ENCODE data around the gene TOM1.

The TOM1 gene

DNA sequence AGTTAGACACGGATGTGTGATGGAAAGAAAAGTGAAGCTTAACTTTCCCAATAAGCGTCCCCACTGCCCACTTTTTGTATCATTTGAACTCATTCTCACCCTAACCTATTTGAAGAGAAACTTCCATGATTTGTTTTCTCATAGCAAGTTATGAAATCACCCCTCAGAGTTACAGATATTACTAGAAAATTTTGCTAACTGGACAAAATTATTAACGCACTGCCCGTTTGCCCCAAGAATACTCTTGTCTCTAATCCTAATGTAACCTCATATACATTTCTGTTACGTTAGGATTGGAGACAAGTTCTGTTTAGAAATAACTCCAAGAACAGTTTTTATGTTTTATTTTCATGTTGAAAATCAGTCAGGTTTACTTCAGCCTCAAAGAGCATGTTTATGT lies 25.5 kb downstream of the TOM1 start:
- no peak for DNase-seq

DNA sequence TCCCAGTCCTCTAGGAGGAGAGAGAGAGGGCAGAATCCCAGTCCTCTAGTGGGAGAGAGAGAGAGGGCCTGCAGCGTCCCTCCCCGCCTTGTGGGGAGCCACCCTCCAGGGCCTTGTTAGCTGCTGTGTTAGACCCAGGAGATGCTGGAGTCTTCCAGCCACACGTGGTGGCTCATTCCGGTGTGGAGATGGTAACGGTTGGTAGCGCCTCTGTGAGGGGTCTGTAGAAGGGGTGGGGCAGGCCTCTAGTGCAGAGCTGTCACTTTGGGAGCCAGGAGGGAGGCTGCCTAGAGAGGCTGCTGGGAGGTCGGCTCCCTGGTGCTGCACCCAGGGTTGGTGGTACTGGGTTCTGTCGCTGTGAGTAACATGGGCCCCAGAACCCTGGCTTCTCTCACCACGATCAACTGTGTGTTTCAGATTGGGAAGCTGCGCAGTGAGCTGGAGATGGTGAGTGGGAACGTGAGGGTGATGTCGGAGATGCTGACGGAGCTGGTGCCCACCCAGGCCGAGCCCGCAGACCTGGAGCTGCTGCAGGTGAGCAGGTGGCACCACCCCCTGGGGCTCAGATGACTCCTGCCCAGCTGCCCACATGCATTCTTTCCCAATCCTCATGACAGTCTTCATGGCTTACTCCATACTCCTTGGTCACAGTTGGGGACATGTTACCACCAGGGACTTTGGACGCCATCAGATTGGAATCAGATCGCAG lies 27.3 kb downstream of the TOM1 start:
- DNase-seq, result no peak

- no peak for DNase-seq
These were observed 28.2 kb downstream of the TOM1 start for GRCh38 chr22:35327690-35328471.

DNA sequence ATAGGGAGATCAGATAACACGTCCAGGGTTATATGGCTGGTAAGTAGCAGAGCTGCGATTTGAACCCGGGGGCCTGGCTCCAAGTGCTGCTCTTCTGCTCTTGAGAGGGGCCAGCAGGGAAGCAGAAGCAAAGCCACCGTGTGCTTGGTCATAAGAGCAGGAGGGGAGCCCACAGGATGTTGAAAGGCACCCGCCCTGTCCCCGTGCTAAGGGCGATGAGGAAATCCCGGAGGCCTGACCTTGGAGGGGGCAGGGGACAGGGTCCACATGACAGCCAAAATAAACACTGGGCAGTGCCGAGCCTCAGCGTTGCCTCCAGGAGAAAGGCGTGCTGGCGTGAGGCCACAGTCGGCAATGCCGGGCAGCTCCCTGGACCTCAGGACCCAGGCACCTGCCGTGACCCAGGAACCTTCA lies 28.8 kb downstream of the TOM1 start:
- no peak for DNase-seq

DNA sequence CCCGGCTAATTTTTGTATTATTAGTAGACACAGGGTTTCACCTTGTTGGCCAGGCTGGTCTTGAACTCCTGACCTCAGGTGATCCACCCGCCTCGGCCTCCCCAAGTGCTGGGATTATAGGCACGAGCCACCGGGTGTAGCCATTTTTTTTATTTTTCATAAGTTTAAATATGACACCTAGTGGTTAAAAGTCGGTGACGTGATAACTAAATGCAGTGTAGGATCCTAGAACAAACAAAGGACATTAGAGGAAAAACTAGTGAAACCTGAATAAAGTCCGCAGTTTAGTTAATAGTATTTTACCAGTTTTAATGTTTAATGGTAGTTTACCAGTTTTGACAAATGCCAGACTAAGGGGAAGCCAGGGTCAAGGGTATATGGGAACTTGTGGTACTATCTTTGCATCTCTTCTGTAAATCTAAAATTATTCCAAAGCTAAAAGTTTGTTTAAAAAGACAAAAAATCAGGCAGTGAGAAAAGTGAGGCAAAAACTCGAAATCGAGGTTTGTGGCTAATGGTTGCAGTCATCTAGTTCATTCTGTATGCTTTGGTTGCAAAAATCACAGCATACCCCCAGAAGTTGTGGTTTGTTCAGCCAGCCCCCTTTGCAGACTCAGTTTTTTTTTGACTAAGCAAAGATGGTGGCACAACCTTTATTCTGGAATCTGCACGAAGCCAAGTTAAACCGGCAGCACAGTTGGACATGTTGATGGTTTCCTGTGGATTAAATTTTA lies 29.6 kb downstream of the TOM1 start:
- DNase-seq, result no peak

- peak; percentile 51 for DNase-seq
These were observed 30.7 kb downstream of the TOM1 start for GRCh38 chr22:35330258-35330861.

DNA sequence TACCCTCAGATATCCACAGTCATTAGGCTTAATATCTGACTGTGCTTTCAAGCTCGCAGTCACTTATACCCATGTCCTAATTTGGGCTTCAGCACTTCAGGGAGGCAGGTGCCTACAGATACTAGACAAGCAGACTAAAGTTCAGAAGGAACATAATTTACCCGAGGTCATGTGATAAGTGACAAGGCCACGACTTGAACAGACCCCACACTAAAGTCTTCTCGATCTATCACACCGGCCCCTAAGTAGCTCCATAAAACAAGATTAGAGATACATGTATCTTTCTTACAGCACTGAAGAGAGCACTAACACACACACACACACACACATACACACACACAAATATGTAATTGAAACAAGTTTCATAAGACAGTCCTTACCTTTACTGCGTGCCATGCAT lies 32.6 kb downstream of the TOM1 start:
- DNase-seq, result no peak

DNA sequence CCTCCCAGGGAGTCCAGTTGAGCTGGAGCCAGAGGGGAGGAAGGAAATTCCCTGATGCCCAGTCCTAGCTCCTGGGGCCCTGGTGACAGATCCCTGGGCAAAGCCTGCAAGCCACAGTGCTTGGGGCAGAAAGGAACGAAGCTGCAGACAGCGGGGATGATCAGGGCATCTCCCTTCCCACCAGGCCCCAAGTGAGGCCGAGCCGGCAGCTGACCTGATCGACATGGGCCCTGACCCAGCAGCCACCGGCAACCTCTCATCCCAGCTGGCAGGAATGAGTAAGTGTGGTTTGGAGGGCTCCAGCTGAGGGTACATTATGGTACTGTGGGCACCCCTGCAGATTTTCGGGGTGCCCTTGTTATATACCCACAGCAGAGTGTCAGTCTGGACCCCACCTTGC lies 33.5 kb downstream of the TOM1 start:
- no peak for DNase-seq

GRCh38 chr22:35334004-35334403 lies 34.3 kb downstream of the TOM1 start:
- DNase-seq, result peak; percentile 28

- DNase-seq, result no peak
These were observed 35.8 kb downstream of the TOM1 start for GRCh38 chr22:35335468-35335867.

GRCh38 chr22:35335936-35336781 lies 36.5 kb downstream of the TOM1 start:
- DNase-seq, result no peak

DNA sequence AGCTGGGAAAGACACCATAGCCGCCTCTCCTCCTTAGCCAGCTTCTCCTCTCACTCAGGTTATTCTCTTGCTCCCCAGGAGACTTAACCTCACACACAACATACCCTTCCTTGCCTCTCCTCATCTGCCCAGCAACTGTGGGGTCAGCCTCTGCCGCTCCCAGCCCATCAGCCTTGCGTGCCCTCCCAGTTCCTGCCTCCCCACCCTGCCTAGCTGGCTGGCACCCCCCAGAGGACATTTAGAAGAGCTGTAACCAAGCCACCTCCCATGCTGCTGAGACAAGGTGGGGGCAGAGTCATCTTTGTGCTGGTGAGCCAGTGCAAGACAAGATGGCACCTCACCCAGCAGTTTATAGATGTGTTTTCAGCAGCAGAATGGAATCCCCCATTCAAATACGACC lies 38.2 kb downstream of the TOM1 start:
- DNase-seq, result no peak

- no peak for DNase-seq
These were observed 41.6 kb downstream of the TOM1 start for GRCh38 chr22:35341090-35341874.

- DNase-seq, result no peak
These were observed 42.7 kb downstream of the TOM1 start for GRCh38 chr22:35342390-35342789.

GRCh38 chr22:35343664-35344550 lies 44.2 kb downstream of the TOM1 start:
- no peak for DNase-seq

DNA sequence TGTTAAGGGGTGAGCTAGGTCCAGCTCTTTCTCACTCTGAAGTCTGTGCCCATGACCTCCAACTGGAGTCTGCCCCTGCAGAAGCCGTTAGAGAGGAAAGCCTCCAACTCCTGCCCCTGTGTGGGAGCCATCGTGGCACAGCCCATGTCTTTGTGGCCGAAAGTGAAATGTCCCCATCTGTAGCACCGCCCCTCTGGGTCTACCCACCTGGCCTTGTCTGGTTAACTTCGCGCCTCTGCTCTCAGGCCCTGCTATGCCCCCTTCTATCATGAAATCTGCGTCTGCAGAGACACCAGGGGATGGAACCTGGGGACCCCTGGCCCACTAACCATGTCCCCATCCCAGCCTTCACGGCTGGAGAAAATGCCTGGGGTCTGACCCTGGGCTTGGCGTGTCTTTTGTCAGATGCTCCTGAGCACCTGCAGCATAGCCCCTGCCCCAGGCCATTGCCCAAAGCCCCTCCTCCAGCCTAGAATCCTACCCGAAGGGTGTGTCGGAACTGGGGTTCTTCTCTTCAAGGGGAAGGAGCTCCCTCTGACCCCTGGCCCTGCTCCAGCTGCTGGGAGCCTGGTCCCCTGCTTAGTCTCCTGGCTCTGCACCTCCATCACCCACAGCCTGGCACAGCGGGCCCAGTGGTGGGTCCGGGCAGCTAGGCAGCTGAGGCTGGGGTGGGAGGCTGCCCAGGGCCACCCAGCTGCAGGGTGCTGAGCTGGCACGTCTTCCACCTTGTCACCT lies 45.4 kb downstream of the TOM1 start:
- DNase-seq, result no peak

- no peak for DNase-seq
These were observed 46.3 kb downstream of the TOM1 start for GRCh38 chr22:35345808-35346505.

DNA sequence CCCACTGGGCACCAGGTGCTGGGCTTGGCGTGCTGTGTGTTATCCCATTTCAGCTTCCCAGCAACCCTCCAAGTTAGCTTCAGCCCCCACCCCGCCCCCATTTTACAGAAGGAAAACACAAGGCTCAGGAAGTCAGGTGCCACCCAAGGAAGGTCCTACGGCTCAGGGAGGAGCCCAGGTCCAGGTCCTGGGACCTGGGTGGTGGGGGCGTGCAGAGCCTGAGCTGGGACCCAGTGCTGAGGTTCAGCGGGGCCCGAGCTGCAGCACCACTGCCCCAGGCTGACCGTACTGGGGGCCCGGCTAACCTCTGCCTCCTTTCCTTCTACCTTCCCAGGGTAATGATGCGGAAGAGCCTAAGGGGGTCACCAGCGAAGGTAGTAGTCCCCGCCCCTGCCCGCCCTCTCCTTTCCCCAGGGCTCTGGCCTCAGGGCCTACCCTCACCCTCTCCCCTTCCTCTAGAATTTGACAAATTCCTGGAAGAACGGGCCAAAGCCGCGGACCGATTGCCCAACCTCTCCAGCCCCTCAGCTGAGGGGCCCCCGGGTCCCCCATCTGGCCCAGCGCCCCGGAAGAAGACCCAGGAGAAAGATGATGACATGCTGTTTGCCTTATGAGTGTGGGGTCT lies 47.0 kb downstream of the TOM1 start:
- DNase-seq, result no peak

GRCh38 chr22:35347462-35347861 lies 47.8 kb downstream of the TOM1 start:
- no peak for DNase-seq
